Activated CD4-positive, alpha-beta T cell treated with anti-CD3 and anti-CD28 coated beads for 4 hours (primary cell): ENCODE measurements around the gene GNB1.
A peak's percentile ranks its signal among the peaks of the same experiment; 100 is the strongest.
"Not testable (repeated sequence)": the region's sequence is repeated elsewhere in the genome, so short reads cannot be mapped to it uniquely, and the experiment has no call there.

ENCODE experiments used
- DNase-seq, 2 donors: peaks; one replicate each; pipeline ENCODE4 v3.0.0-alpha.2; 2020

GNB1 gene

GRCh38 chr1:1889090-1889750 lies 1.7 kb downstream of the GNB1 start:
- DNase-seq, result no peak

GRCh38 chr1:1883890-1884289 lies 7.0 kb downstream of the GNB1 start:
- not testable (repeated sequence) for DNase-seq

DNA sequence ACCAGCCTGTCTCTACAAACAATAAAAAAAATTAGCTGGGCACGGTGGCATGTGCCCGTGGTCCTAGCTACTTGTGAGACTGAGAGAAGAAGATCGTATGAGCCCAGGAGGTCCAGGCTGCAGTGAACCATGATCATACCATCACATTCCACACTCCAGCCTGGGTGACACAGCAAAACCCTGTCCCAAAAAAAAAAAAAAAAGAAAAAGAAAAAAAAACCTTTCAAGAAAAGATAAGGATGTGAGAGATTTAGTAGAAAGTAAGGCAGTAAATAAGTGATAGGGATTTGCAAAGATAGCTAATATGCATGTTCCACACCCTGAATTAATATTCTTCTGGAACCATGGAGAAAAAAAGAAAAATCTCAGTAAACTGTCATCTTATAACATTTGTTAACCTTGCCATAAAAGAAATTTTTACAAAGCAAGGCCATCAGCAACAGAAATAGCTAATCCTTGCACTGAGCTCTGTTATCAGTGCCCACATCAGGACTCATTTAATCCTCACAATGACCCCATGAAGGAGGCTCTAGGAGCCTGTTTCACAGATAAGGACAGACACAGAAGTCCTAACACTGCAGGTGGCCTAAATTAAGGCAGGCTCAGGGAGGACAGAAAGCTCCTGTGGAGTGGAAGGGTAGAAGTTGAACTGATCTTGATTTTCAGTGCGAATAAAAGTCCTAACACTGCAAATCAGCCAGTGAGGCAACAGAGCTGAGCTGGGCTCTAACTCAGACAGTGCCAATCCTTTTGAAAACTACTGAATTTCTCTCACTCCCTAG lies 7.6 kb downstream of the GNB1 start:
- no peak for DNase-seq

DNA sequence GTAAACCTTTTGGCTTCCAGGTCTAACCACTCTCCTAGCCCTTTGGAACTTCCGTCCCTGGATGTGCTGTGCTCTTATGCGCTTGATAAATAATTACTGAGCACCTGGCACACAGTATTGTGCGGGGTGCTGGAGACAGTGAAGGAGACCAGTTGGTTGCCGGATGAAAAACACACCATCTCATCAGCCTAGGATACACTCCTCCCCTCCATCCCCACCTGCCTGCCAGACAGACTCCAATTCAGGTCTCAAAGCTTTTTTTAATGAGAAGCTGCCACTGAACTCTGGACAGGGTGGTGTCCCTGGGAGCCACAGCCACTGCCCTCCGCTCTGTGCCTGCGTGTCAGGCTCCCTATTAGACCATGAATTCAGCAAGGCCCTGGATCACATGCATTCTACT lies 9.2 kb downstream of the GNB1 start:
- DNase-seq, result no peak

GRCh38 chr1:1880617-1881312 lies 10.1 kb downstream of the GNB1 start:
- no peak for DNase-seq

- no peak for DNase-seq
Measured at GRCh38 chr1:1879942-1880341, 10.9 kb downstream of the GNB1 start.

DNA sequence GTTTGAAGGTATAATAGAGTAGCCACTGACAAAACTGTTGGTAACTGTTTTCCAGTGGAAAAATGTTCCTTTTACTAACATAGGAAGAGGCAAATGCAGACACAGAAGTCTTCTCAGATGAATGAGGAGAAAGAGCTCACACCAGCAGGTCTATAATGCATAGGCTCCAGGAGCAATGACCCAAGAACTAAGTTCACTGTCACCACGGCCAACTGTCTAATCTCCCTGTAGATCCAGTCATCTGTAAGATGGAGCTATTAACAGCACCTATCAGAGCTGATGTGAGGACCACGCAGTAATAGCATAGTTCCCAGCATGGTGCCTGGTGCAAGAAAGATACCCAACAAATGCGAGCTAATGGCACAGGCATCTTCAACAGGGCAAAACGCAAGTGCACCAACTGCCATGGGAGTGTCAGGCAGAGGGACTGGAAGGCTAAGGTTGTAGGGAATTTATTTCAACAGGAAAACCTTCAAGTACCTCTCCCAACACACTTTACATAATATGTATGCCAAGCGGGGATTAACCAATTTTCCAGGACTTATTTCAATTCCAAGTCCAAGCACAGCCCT lies 12.9 kb downstream of the GNB1 start:
- no peak for DNase-seq

- no peak for DNase-seq
Measured at GRCh38 chr1:1876335-1876930, 14.5 kb downstream of the GNB1 start.

DNA sequence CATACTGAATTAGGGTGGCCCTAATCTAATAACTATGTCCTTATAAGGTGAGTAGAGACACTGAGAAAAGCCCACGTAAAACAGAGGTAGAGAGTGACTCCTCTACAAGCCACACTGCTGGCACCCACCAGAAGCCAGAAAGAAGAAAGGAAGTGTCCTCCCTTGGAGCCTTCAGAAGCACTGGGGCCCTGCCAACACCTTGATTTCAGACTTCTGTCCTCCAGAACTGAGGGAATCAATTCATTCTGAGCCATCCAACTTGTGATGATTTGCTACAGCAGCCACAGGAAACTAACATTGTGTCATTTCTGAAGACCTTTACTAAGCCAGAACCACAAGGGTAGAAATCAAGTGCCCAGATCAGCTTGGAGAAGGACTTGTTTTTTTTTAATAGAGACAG lies 15.0 kb downstream of the GNB1 start:
- DNase-seq, result no peak

GRCh38 chr1:1874901-1875300 lies 16.0 kb downstream of the GNB1 start:
- no peak for DNase-seq

DNA sequence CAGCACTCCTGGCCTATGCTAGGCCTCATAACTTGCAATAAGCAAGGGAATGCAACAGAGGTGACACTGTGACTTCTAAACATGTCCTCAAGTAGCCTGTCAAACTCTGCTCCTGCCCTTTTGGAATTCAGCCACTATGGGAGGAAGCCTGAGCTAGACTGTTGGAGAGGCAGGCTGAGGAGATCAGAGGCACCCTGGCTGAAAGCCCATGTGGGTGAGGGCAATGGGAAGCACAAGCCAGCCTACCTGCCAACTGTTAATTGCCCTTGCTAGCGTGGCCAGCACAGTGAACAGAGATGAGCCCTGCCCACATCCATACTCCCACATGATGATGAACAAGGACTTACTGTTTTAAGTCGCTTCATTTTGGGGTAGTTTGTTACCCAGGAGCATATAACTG lies 17.7 kb downstream of the GNB1 start:
- DNase-seq, result no peak

DNA sequence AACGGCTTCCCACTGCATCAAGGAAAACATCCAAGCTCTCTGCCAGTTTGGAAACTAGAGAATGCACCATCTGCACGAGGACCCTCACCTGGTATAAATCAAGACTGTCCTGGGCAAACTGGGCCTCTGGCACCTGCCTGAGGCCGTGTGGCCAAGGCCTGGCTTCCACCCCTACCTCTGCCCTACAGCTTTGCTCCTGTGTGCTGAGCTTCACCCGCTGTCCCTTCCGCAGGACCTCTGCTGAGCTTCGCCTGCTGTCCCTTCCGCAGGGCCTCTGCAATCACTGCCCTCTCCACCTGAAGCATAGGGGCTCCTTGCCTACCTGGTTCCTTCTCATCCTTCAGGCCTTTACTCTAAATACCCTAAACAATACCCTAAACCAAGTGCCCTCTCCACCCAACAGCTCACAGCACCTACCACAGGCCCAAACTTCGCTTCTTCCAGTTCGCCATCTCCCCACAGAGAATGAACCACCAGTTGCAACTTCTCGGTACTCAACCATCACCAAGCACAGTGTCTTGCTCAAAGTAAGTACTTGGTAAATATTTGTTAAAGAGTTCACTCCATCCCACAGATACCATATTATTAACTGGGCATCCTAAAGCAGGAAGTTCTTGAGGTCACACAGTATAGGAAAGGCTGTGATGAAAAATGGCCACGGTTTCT lies 18.4 kb downstream of the GNB1 start:
- DNase-seq, result no peak

- DNase-seq, result no peak
Measured at GRCh38 chr1:1869469-1869868, 21.4 kb downstream of the GNB1 start.

- no peak for DNase-seq
Measured at GRCh38 chr1:1867164-1867563, 23.7 kb downstream of the GNB1 start.

DNA sequence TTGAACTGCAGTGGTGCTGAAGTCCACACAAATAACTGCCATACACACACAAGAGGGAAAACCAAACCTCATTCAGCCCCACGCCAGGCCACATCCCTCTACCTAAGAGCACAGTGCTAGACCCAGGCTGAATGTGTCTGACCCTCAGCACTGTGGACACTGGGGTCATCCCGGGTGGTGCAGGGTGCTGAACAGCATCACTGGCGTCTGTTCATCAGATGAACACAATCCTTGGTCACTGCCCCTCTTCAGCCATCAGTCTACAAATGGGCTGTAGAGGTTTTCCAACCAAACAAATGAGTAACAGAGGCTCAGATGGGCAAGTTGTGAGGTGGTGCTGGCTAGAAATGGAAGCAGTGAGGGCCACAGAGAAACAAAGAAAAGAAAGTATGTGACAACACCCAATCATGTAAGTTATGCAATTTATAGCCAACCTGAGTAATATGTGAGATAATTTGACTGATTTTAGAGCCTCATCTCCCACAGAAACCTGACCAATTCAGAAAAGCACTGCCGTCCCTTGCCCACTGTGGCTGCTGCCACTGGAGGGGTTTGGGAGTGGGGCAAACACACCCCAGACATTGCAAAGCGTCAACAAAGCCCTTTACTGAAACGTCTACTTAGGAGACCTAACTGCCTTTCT lies 27.9 kb downstream of the GNB1 start:
- no peak for DNase-seq

DNA sequence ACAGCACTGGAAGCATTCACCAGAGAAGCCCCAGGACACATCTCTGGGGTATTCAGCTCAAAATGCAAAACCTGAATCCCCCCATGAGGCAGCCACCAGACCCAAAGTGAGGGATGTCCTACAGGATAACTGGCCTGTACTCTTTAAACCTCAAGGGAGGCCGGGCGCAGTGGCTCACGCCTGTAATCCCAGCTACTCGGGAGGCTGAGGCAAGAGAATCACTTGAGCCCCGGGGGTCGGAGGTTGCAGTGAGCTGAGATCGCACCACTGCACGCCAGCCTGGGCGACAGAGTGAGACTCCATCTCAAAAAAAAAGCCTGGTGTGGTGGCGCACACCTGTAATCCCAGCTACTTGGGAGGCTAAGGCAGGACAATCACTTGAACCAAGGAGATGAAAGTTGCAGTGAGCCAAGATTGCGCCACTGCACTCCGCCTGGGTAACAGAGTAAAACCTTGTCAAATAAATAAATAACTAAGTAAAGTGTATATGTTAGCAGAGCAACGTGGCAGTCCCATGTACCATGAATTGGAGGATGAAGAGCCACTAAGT lies 29.1 kb downstream of the GNB1 start:
- not testable (repeated sequence) for DNase-seq

DNA sequence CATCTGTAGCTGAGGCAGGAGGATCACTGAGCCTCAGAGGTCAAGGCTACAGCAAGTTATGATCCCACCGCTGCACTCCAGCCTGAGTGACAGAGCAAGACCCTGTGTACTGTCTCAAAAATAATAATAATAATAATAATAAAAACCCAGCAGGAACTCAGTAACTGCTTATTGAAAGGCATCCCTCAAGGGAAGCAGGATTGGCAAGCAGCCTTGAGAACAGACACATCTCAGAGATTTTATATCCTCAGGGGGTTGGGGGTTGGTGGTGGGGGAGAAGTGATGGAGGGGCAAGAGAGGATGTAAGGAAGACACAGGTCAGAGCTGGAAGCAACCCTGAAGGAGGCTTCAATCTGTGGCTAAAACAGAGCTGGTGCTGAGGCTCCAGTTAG lies 29.6 kb downstream of the GNB1 start:
- DNase-seq, result no peak

GRCh38 chr1:1859970-1860697 lies 30.8 kb downstream of the GNB1 start:
- not testable (repeated sequence) for DNase-seq

- peak; percentile 13 to 14 for DNase-seq
Measured at GRCh38 chr1:1858382-1859086, 32.4 kb downstream of the GNB1 start.

GRCh38 chr1:1857096-1857703 lies 33.7 kb downstream of the GNB1 start:
- DNase-seq, result no peak
